ENCODE data around the gene PPP1R36. TPM values are rescaled to one million over a fixed set of nuclear protein-coding genes. Genes with fewer than 3 reads are reported as not detected.

Gene PPP1R36
- total and polyA plus RNA-seq, 2 of the 13 experiments (the other 11 are each of a cell fraction or from before 2014, with no cell fraction given) = 0.11 to 0.17 TPM

- no peaks in the 10 kb centered on the region for H3K36me3 ChIP-seq (replicated peaks in 1 of 2; ENCODE audit: control insufficient read depth in 1 of 2, insufficient read depth in 2 of 2, low read length in 2 of 2)
- TF ChIP-seq CREB1 (IDR thresholded peaks at IDR 0.05) = no peak
- TF ChIP-seq CREB1 (CRISPR knock-in tag; IDR thresholded peaks at IDR 0.05) = no peak
- no peak for TF ChIP-seq ZBTB43 (CRISPR knock-in tag; conservative IDR thresholded peaks at IDR 0.05)
- TF ChIP-seq SNAI1 (CRISPR knock-in tag; IDR thresholded peaks at IDR 0.05; ENCODE audit: borderline replicate concordance) = no peak
- TF ChIP-seq NPAS2 (CRISPR knock-in tag; IDR thresholded peaks at IDR 0.05; ENCODE audit: borderline replicate concordance) = no peak
- no peak for TF ChIP-seq ATF4 (CRISPR knock-in tag; IDR thresholded peaks at IDR 0.05)
- no peak for TF ChIP-seq CCDC6 (CRISPR knock-in tag; IDR thresholded peaks at IDR 0.05)
- TF ChIP-seq CC2D1A (CRISPR knock-in tag; IDR thresholded peaks at IDR 0.05) = no peak
- no peak for TF ChIP-seq ZNF557 (CRISPR knock-in tag; IDR thresholded peaks at IDR 0.05)
- TF ChIP-seq POLR2AphosphoS2 (IDR thresholded peaks at IDR 0.05; ENCODE audit: low read depth, low read length) = no peak
- TF ChIP-seq GRHL1 (CRISPR knock-in tag; conservative IDR thresholded peaks at IDR 0.05) = no peak
- TF ChIP-seq THAP11 (CRISPR knock-in tag; IDR thresholded peaks at IDR 0.05) = no peak
- TF ChIP-seq TBP (CRISPR knock-in tag; IDR thresholded peaks at IDR 0.05) = no peak
- TF ChIP-seq YY1 (IDR thresholded peaks at IDR 0.05; ENCODE audit: insufficient read depth, insufficient replicate concordance, low read depth, low read length) = no peak
- no peak for TF ChIP-seq ZSCAN9 (CRISPR knock-in tag; IDR thresholded peaks at IDR 0.05; ENCODE audit: borderline replicate concordance)
- TF ChIP-seq ZNF562 (CRISPR knock-in tag; IDR thresholded peaks at IDR 0.05; ENCODE audit: borderline replicate concordance) = no peak
- H3K4me1 ChIP-seq (ENCODE audit: insufficient read depth, low read length) = peaks cover 22% of the 10 kb centered on the region
- no peak overlapping the region for H3K9ac ChIP-seq (ENCODE audit: insufficient read depth, low read depth, low read length)
- H4K20me1 ChIP-seq (ENCODE audit: insufficient read depth, low read length) = no peaks in the 10 kb centered on the region
- FAIRE-seq = no peak
- H3K27me3 ChIP-seq (ENCODE audit: control insufficient read depth in 1 of 2, insufficient read depth in 2 of 2, low read length in 2 of 2) = no peaks in the 10 kb centered on the region
- no peak for DNase-seq (ENCODE audit: low spot score)
- no peak overlapping the region for H2AFZ ChIP-seq (ENCODE audit: low read length)
- no peak overlapping the region for H3K27ac ChIP-seq (ENCODE audit: extremely low read length, insufficient read depth, low read length)
- 4% methylated on average over 2 of the region's 2 CpGs for WGBS (ENCODE audit: low lambda C conversion rate)
- H3K79me2 ChIP-seq (ENCODE audit: insufficient read depth, low read length) = no peaks in the 10 kb centered on the region
- intact Hi-C loops (cut with micrococcal nuclease; ENCODE audit: unreplicated experiment) (loop anchor here (1.0 to 5.0 kb wide), 2 partner anchors 97 to 295 kb away; partner anchors contain the start of gene HSPA2), in situ Hi-C loops (cut with HindIII; ENCODE audit: extremely low pct_ligation_motif_present, low pct_unique_long_range_greater_than_20kb) (loop anchor here (5.0 to 10.0 kb wide), 2 partner anchors 95 to 292 kb away; partner anchors contain the start of gene HSPA2)
- ATAC-seq = no peak
- H3K9me3 ChIP-seq (ENCODE audit: low read length) = no peaks in the 10 kb centered on the region
- ChIA-PET POLR2A (interaction anchor here (1.0 kb wide), 1 partner anchor 133 kb away, joined by 3 read pairs; the partner anchor contains the start of gene ZBTB1), CTCF (ENCODE audit: low intra/inter-chr PET ratio, low total read pairs) (interaction anchor here (0.9 to 2.4 kb wide), 4 partner anchors 34 to 293 kb away, joined by 3 to 7 read pairs (median 5); partner anchors contain the start of gene HSPA2)
- BruUV-seq (replicated peaks) = no TSS peak
- H3K4me2 ChIP-seq (ENCODE audit: low read depth, low read length) = peak overlapping the region; percentile 37; the same call in 1 of the 2 replicates
- H3K4me3 ChIP-seq (replicated peaks in 1 of 3; ENCODE audit: insufficient read depth in 1 of 3, low read depth in 2 of 3, low read length in 3 of 3) = no peak overlapping the region
These were observed 87.2 kb downstream of the PPP1R36 start for GRCh38 chr14:64636980-64637429.

Measured in HepG2 (cell line).